T-helper 17 cell (primary cell): ENCODE data around the gene FUBP3. TPM values are rescaled to one million over a fixed set of nuclear protein-coding genes. Genes with fewer than 3 reads are reported as not detected.
A peak's percentile ranks its signal among the peaks of the same experiment; 100 is the strongest.

ENCODE experiments used
- ATAC-seq: fragments of 150-1000 bp; cut with Tn5 transposase; 2 replicates; pipeline ENCODE4 v1.10.0; 2021; ENCODE audit warnings: mild to moderate bottlenecking, moderate library complexity
- DNase-seq, 3 donors: peaks; one replicate each; pipeline versions ENCODE4 v3.0.0 to v3.0.0-alpha.2; 2020 to 2021
- H3K9me3 ChIP-seq: one replicate; pipeline ENCODE4 v1.7.0; 2013; ENCODE audit warnings: low read length, mild to moderate bottlenecking; ENCODE audit not compliant: control insufficient read depth, poor library complexity, severe bottlenecking
- H3K27ac Mint-ChIP-seq: one replicate; pipeline ENCODE4 v1.8.0; 2022; ENCODE audit warnings: mild to moderate bottlenecking, moderate library complexity, mixed read lengths
- H3K27me3 Mint-ChIP-seq: one replicate; pipeline ENCODE4 v1.8.0; 2022; ENCODE audit warnings: mixed read lengths
- H3K36me3 Mint-ChIP-seq: one replicate; pipeline ENCODE4 v1.8.0; 2022; ENCODE audit warnings: low read depth, mixed read lengths
- H3K4me1 Mint-ChIP-seq: one replicate; pipeline ENCODE4 v1.8.0; 2022; ENCODE audit warnings: mild to moderate bottlenecking, mixed read lengths
- H3K4me3 Mint-ChIP-seq: one replicate; pipeline ENCODE4 v1.8.0; 2022; ENCODE audit warnings: mild to moderate bottlenecking, moderate library complexity, mixed read lengths
- total RNA-seq, 4 donors: library from RNA in 2 of 4; stranded (reverse) in 2 of 4; gene quantifications; one replicate each; pipeline ENCODE4 v1.2.3 and lab custom pipeline; 2022 to 2026

FUBP3 gene
- total RNA-seq, 2 donors from 2014 or later: 30.6 to 33.6 TPM

DNA sequence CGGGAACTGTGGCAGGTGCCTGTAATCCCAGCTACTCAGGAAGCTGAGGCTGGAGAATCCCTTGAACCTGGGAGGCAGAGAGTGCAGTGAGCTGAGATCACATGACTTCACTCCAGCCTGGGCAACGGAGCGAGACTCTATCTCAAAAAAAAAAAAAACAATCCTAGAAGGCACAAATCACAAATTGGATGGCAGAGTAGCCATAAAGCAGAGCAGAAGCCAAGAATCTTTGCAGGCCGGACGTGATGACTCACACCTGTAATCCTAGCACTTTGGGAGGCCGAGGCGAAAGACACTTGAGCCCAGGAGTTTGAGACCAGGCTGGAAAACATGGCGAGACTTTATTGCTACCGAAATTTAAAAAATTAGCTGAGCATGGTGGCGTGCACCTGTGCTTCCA, 9.2 kb upstream of the FUBP3 start:
- peaks cover 13% of the 10 kb centered on the region for H3K27me3 Mint-ChIP-seq
- no peaks in the 10 kb centered on the region for H3K36me3 Mint-ChIP-seq
- H3K27ac Mint-ChIP-seq: no peak overlapping the region
- ATAC-seq (no peak), DNase-seq (no peak)
- no peaks in the 10 kb centered on the region for H3K4me1 Mint-ChIP-seq
- H3K4me3 Mint-ChIP-seq: no peak overlapping the region
- H3K9me3 ChIP-seq: no peaks in the 10 kb centered on the region

DNA sequence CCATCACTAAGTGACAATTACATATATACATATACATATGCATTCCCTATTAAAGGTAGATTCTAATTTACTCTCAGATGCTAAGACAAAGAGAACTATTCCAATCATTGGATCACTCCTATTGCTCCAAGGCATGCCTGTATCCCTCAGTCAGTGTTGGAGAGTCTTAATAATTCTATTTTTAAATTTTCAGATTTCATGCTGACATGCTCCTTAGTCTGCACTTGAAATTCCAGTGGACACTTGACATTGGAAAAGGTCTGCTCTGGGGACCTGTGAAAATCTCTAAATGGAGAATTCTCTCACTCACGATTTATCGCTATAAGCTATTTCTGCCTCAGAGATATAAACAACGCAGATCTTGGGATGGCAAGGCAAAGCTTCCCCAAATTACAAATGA, 3.9 kb upstream of the FUBP3 start:
- ATAC-seq: no peak
- Mint-ChIP-seq H3K27ac (no peak overlapping the region), H3K27me3 (no peaks in the 10 kb centered on the region), H3K4me1 (peaks cover 11% of the 10 kb centered on the region), H3K36me3 (no peaks in the 10 kb centered on the region), H3K4me3 (no peak overlapping the region)
- H3K9me3 ChIP-seq: no peaks in the 10 kb centered on the region
- no peak for DNase-seq

DNA sequence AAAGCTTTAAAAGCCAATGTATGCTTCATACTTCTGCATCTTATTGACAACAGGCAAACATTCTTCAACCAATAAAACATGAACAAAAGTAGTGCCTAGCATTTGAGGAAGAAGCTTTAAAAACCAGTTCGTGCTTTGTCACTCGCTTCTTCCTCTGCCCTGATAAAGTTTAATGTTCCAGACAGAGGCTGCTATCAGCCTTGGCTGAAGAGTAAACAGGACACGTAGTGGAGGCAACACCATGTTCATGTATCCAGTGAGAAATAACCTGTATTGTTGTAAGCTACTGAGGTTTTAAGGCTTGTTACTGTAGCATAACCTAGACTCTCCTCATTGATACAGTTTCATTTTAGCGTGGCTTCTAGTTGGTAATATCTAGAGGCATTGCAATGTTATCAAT, 3.2 kb upstream of the FUBP3 start:
- no peak for DNase-seq
- no peak for ATAC-seq
- H3K4me3 Mint-ChIP-seq: no peak overlapping the region
- H3K27me3 Mint-ChIP-seq: no peaks in the 10 kb centered on the region
- peaks cover 18% of the 10 kb centered on the region for H3K4me1 Mint-ChIP-seq
- no peaks in the 10 kb centered on the region for H3K9me3 ChIP-seq
- no peaks in the 10 kb centered on the region for H3K36me3 Mint-ChIP-seq
- H3K27ac Mint-ChIP-seq: no peak overlapping the region

DNA sequence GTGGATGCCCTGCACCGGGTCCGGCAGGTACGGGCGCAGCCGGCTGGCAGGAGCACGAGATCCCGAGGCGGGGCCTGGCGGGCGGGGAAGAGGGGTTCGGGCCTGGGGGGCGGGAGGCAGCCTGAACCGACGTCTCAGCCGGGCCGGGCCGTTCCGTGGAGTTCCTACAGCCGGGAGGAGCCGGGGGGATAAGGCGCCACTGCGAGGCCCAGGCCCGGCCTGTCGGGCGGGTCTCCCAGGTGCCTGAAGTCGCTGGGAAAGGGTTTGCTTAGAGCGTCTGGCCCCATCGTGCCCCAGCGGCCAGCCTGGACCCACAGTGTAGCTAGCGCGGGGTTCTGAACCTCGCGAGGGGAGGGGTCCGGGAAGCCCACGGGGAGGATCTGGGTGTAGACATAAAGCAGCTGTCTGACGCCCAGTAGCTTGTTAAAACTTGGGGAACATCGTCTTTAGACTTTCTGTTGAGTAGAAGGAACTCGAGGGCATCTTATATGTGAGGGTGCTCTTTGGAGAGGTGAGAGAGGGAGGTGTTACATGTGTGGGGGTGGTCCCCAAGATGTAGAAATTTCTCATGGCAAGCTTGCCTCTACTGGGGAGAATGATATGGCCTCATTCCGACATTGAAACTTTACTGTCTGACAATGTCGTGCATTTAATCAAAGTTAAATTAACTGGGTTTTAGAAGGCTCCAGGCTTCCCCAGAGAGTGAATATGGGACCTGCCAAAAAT, 524 bp downstream of the FUBP3 start:
- Mint-ChIP-seq H3K36me3 (no peaks in the 10 kb centered on the region), H3K4me3 (peak overlapping the region; percentile 90), H3K4me1 (peaks cover 33% of the 10 kb centered on the region), H3K27me3 (no peaks in the 10 kb centered on the region), H3K27ac (peak overlapping the region; percentile 67)
- peak; percentile 51 for ATAC-seq
- no peak for DNase-seq
- no peaks in the 10 kb centered on the region for H3K9me3 ChIP-seq

DNA sequence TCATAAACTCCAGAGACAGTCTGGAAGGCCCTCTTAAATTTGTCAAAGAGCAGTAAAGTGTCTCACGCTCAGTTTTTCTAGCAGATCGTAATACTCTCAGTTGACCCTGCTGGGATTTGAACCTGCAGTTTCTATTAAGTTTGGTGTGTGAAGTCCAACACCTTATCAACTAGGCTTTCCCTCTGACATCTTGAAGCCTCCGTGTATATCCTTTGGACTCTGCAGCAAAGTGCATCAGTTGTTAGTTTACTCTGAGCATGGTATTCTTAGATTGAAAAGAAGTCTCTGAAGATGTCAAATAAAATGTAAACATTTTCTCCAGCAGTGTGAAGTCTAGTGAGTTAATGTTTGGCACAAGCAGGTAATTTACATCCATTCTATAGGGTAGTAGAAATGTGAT, 2.4 kb downstream of the FUBP3 start:
- no peak overlapping the region for H3K4me3 Mint-ChIP-seq
- ATAC-seq: no peak
- no peaks in the 10 kb centered on the region for H3K27me3 Mint-ChIP-seq
- H3K4me1 Mint-ChIP-seq: peaks cover 39% of the 10 kb centered on the region
- H3K36me3 Mint-ChIP-seq: no peaks in the 10 kb centered on the region
- no peaks in the 10 kb centered on the region for H3K9me3 ChIP-seq
- DNase-seq: no peak
- H3K27ac Mint-ChIP-seq: peak overlapping the region; percentile 49

DNA sequence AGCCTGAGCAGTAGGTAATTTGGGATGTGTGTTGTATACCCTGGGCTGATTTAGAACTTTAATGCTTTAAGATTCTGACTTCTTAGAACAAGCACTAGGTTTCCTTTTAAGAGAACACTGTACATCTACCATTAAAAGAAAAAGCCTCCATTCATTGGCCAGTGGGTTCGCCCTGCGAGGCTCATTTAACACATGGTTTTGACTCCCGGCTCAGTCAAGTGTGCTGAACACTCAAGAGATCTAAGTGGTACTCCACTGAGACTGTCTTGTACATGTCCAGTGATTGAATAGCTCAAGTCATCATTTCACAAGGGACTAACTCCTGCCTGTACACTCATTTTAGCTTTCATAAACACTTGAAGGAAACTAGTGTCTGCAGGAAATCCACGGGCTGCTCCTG, 3.9 kb downstream of the FUBP3 start:
- H3K36me3 Mint-ChIP-seq: no peaks in the 10 kb centered on the region
- no peak overlapping the region for H3K4me3 Mint-ChIP-seq
- peaks cover 44% of the 10 kb centered on the region for H3K4me1 Mint-ChIP-seq

GRCh38 chr9:130587921-130588320, 8.5 kb downstream of the FUBP3 start:
- H3K36me3 Mint-ChIP-seq: no peaks in the 10 kb centered on the region
- no peaks in the 10 kb centered on the region for H3K27me3 Mint-ChIP-seq
- DNase-seq: no peak
- peaks cover 27% of the 10 kb centered on the region for H3K4me1 Mint-ChIP-seq
- no peak for ATAC-seq
- H3K27ac Mint-ChIP-seq: no peak overlapping the region
- no peak overlapping the region for H3K4me3 Mint-ChIP-seq
- no peaks in the 10 kb centered on the region for H3K9me3 ChIP-seq

More for the DNA sequence above, 3.9 kb downstream of the FUBP3 start:
- DNase-seq (no peak), ATAC-seq (no peak)
- no peaks in the 10 kb centered on the region for H3K9me3 ChIP-seq
- Mint-ChIP-seq H3K27ac (no peak overlapping the region), H3K27me3 (no peaks in the 10 kb centered on the region)

GRCh38 chr9:130588416-130588815, 9.0 kb downstream of the FUBP3 start:
- H3K4me3 Mint-ChIP-seq: no peak overlapping the region
- H3K9me3 ChIP-seq: no peaks in the 10 kb centered on the region
- peaks cover 22% of the 10 kb centered on the region for H3K4me1 Mint-ChIP-seq
- H3K27me3 Mint-ChIP-seq: no peaks in the 10 kb centered on the region
- ATAC-seq: no peak
- no peak overlapping the region for H3K27ac Mint-ChIP-seq
- no peaks in the 10 kb centered on the region for H3K36me3 Mint-ChIP-seq
- DNase-seq: no peak

DNA sequence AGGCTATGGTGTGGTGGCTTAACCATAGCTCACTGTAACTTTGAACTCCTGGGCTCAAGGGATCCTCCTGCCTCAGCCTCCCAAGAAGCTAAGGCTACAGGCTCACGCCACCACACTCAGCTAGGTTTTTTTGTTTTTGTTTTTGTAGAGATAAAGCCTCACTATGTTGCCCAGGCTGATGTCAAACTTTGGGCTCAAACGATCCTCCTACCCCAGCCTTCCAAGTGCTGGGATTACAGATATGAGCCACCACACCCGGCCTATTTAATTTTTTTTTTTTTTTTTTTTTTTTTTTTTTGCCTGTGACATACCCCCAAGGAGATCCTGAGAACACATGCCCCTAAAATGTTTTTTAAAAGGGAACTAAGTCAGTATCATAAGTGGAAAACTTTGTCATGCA, 10.4 kb downstream of the FUBP3 start:
- Mint-ChIP-seq H3K27me3 (no peaks in the 10 kb centered on the region), H3K4me3 (no peak overlapping the region), H3K4me1 (peaks cover 21% of the 10 kb centered on the region), H3K27ac (no peak overlapping the region), H3K36me3 (no peaks in the 10 kb centered on the region)
- no peaks in the 10 kb centered on the region for H3K9me3 ChIP-seq
- no peak for DNase-seq
- ATAC-seq: no peak

DNA sequence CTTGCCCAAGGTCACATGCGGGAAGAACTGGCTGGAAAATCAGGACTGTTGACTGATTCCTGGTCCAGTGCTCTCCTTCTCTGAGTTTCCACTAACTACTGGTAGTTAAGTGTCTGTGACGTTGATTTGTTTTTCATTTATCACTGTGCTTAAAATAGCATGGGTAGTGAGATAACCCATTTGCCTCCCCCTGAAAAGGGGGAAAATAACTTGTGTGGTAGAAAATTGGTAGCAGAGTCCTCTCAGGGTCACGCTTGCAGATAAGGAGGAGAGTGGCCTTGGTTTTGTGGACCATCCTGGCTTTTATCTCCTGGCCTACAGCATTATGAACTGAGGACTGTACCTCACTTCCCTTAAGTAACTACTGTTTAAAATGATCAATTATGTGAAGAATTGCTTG, 10.9 kb downstream of the FUBP3 start:
- H3K4me3 Mint-ChIP-seq: no peak overlapping the region
- ATAC-seq (no peak), DNase-seq (no peak)
- H3K9me3 ChIP-seq: no peaks in the 10 kb centered on the region
- no peaks in the 10 kb centered on the region for H3K27me3 Mint-ChIP-seq
- H3K36me3 Mint-ChIP-seq: no peaks in the 10 kb centered on the region
- H3K4me1 Mint-ChIP-seq: peaks cover 19% of the 10 kb centered on the region
- H3K27ac Mint-ChIP-seq: no peak overlapping the region

DNA sequence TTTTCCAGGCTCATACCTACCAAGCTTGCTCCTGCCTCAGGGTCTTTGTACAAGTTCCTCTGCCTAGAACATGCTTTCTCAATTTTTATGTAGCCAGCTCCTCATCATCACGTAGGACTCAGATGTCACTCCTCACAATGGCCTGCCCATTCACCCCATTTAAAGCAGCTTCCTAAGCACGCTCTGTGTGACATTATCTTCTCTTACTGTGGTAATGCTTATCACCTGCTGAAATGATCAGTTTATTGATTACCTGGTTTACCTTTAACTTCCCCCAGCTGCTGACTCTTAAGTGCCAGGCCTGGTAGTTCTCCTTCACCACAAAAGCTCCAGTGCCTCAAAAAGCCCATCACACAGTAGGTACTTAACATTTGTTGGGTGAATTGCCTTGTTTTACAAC, 13.6 kb downstream of the FUBP3 start:
- H3K9me3 ChIP-seq: no peaks in the 10 kb centered on the region
- peaks cover 16% of the 10 kb centered on the region for H3K4me1 Mint-ChIP-seq
- no peaks in the 10 kb centered on the region for H3K27me3 Mint-ChIP-seq
- no peak overlapping the region for H3K27ac Mint-ChIP-seq
- H3K36me3 Mint-ChIP-seq: no peaks in the 10 kb centered on the region
- ATAC-seq: no peak
- no peak overlapping the region for H3K4me3 Mint-ChIP-seq
- no peak for DNase-seq

GRCh38 chr9:130597228-130597627, 17.9 kb downstream of the FUBP3 start:
- no peaks in the 10 kb centered on the region for H3K9me3 ChIP-seq
- no peak for DNase-seq
- H3K36me3 Mint-ChIP-seq: peaks cover 5% of the 10 kb centered on the region
- no peak for ATAC-seq
- H3K27ac Mint-ChIP-seq: no peak overlapping the region
- H3K4me1 Mint-ChIP-seq: peaks cover 17% of the 10 kb centered on the region
- no peak overlapping the region for H3K4me3 Mint-ChIP-seq
- no peaks in the 10 kb centered on the region for H3K27me3 Mint-ChIP-seq

DNA sequence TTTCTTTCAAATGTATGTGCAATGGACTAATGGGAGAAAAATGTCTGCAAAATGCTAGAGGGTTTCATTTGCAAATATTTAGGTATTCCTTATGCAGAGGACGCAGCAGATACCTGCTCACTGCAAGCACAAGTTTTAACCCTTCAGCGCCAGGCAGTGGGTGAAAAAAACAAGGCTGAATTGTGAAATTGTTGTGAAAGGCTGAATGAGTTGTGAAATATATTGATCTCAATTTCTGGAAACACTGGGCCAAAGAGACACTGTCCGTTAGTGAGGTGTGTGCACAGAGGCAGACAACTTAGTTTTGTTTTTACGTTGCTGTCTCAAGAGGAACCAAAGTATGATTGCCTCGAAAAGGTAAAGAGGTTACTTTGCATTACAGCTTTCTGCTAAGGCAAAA, 18.8 kb downstream of the FUBP3 start:
- H3K9me3 ChIP-seq: no peaks in the 10 kb centered on the region
- Mint-ChIP-seq H3K27me3 (no peaks in the 10 kb centered on the region), H3K4me1 (peaks cover 20% of the 10 kb centered on the region), H3K27ac (no peak overlapping the region), H3K36me3 (peaks cover 5% of the 10 kb centered on the region), H3K4me3 (no peak overlapping the region)
- DNase-seq (no peak), ATAC-seq (no peak)

GRCh38 chr9:130599625-130600024, 20.2 kb downstream of the FUBP3 start:
- no peaks in the 10 kb centered on the region for H3K27me3 Mint-ChIP-seq

More at GRCh38 chr9:130599625-130600024, 20.2 kb downstream of the FUBP3 start:
- DNase-seq (no peak), ATAC-seq (no peak)
- peak overlapping the region; percentile 21 for H3K27ac Mint-ChIP-seq
- H3K4me1 Mint-ChIP-seq: peaks cover 20% of the 10 kb centered on the region
- H3K9me3 ChIP-seq: no peaks in the 10 kb centered on the region
- peaks cover 5% of the 10 kb centered on the region for H3K36me3 Mint-ChIP-seq
- H3K4me3 Mint-ChIP-seq: no peak overlapping the region
